ENCODE measurements around the gene ACO2.

Gene ACO2

GRCh38 chr22:41539146-41540005, 70.5 kb downstream of the ACO2 start:
- no peak overlapping the region for H3K27ac ChIP-seq
- H3K4me1 ChIP-seq (ENCODE audit: control insufficient read depth in 1 of 2, insufficient read depth in 1 of 2, low read depth in 1 of 2, low read length in 1 of 2): peaks cover 7 to 10% of the 10 kb centered on the region in 2 experiments
- H3K9me3 ChIP-seq: no peaks in the 10 kb centered on the region
- no peaks in the 10 kb centered on the region for H3K27me3 ChIP-seq
- peaks cover 9% of the 10 kb centered on the region for H3K36me3 ChIP-seq
- no peak overlapping the region for H3K4me3 ChIP-seq (ENCODE audit: low read depth in 1 of 2, low read length in 1 of 2)
- TF ChIP-seq CTCF (IDR thresholded peaks at IDR 0.05): no peak

- Histone ChIP-seq H3K27ac (no peak overlapping the region), H3K4me1 (ENCODE audit: control insufficient read depth in 1 of 2, insufficient read depth in 1 of 2, low read depth in 1 of 2, low read length in 1 of 2) (peaks cover 13 to 14% of the 10 kb centered on the region in 2 experiments), H3K36me3 (peaks cover 9% of the 10 kb centered on the region), H3K9me3 (no peaks in the 10 kb centered on the region), H3K27me3 (no peaks in the 10 kb centered on the region), H3K4me3 (ENCODE audit: low read depth in 1 of 2, low read length in 1 of 2) (no peak overlapping the region)
- TF ChIP-seq CTCF (IDR thresholded peaks at IDR 0.05): no peak
Measured at GRCh38 chr22:41540006-41540315, 71.0 kb downstream of the ACO2 start.

GRCh38 chr22:41540365-41540764, 71.4 kb downstream of the ACO2 start:
- no peak for TF ChIP-seq CTCF (IDR thresholded peaks at IDR 0.05)
- Histone ChIP-seq H3K27ac (no peak overlapping the region), H3K27me3 (no peaks in the 10 kb centered on the region), H3K9me3 (no peaks in the 10 kb centered on the region), H3K36me3 (peaks cover 9% of the 10 kb centered on the region), H3K4me3 (ENCODE audit: low read depth in 1 of 2, low read length in 1 of 2) (no peak overlapping the region), H3K4me1 (ENCODE audit: control insufficient read depth in 1 of 2, insufficient read depth in 1 of 2, low read depth in 1 of 2, low read length in 1 of 2) (peaks cover 14 to 15% of the 10 kb centered on the region in 2 experiments)

- H3K4me3 ChIP-seq (ENCODE audit: low read depth in 1 of 2, low read length in 1 of 2): no peak overlapping the region
- no peaks in the 10 kb centered on the region for H3K27me3 ChIP-seq
- peaks cover 14 to 15% of the 10 kb centered on the region in 2 experiments for H3K4me1 ChIP-seq (ENCODE audit: control insufficient read depth in 1 of 2, insufficient read depth in 1 of 2, low read depth in 1 of 2, low read length in 1 of 2)
- H3K9me3 ChIP-seq: no peaks in the 10 kb centered on the region
- no peak overlapping the region for H3K27ac ChIP-seq
- peaks cover 9% of the 10 kb centered on the region for H3K36me3 ChIP-seq
- TF ChIP-seq CTCF (IDR thresholded peaks at IDR 0.05): no peak
Measured at GRCh38 chr22:41541484-41541883, 72.6 kb downstream of the ACO2 start.

GRCh38 chr22:41542224-41542623, 73.3 kb downstream of the ACO2 start:
- no peak overlapping the region for H3K27ac ChIP-seq

More at GRCh38 chr22:41542224-41542623, 73.3 kb downstream of the ACO2 start:
- Histone ChIP-seq H3K4me1 (ENCODE audit: control insufficient read depth in 1 of 2, insufficient read depth in 1 of 2, low read depth in 1 of 2, low read length in 1 of 2) (peaks cover 14 to 15% of the 10 kb centered on the region in 2 experiments), H3K4me3 (ENCODE audit: low read depth in 1 of 2, low read length in 1 of 2) (no peak overlapping the region), H3K36me3 (peaks cover 9% of the 10 kb centered on the region), H3K9me3 (no peaks in the 10 kb centered on the region), H3K27me3 (no peaks in the 10 kb centered on the region)
- TF ChIP-seq CTCF (IDR thresholded peaks at IDR 0.05): no peak

Data from neutrophil (primary cell).